Kidney (tissue), 14 donors: Measurements from ENCODE around the gene ITIH1. TPM values are rescaled to one million over a fixed set of nuclear protein-coding genes. Genes with fewer than 3 reads are reported as not detected.
A peak's percentile ranks its signal among the peaks of the same experiment; 100 is the strongest.

Source experiments
- DNase-seq, 5 donors: peaks; one replicate each; pipeline ENCODE4 v3.0.0-alpha.2; 2013 to 2020
- FAIRE-seq: peaks from 2 replicates; lab custom pipeline; 2012; peaks lifted over from hg19 to GRCh38; lab: Jason Lieb, UNC
- H3K27ac ChIP-seq, 2 donors: one replicate each; pipeline ENCODE4 v1.7.0; 2013; ENCODE audit warnings: low read depth in 2 of 2, low read length in 2 of 2, inconsistent platforms in 1 of 2
- H3K27me3 ChIP-seq: one replicate; pipeline ENCODE4 v1.7.1; 2013; ENCODE audit warnings: low read length, inconsistent platforms; ENCODE audit not compliant: control insufficient read depth, insufficient read depth
- H3K36me3 ChIP-seq, 3 donors: one replicate each; pipeline versions ENCODE4 v1.7.0 to v1.7.1; 2013; ENCODE audit warnings: low read length in 3 of 3, control low read depth in 1 of 3, inconsistent platforms in 1 of 3; ENCODE audit not compliant: insufficient read depth in 3 of 3, control insufficient read depth in 2 of 3
- H3K4me1 ChIP-seq, 3 donors: one replicate each; pipeline versions ENCODE4 v1.7.0 to v1.7.1; 2013; ENCODE audit warnings: low read length in 3 of 3, inconsistent platforms in 1 of 3, low read depth in 1 of 3; ENCODE audit not compliant: control insufficient read depth in 2 of 3, insufficient read depth in 2 of 3
- H3K4me3 ChIP-seq, 3 donors: one replicate each; pipeline versions ENCODE4 v1.7.0 to v1.8.1; 2013; ENCODE audit warnings: low read length in 3 of 3, control low read depth in 1 of 3, inconsistent platforms in 1 of 3
- H3K9ac ChIP-seq, 3 donors: one replicate each; pipeline versions ENCODE4 v1.7.0 to v1.7.1; 2013; ENCODE audit warnings: low read length in 3 of 3, control low read depth in 1 of 3, inconsistent platforms in 1 of 3
- H3K9me3 ChIP-seq, 3 donors: one replicate each; pipeline versions ENCODE4 v1.7.0 to v1.7.1; 2013; ENCODE audit warnings: low read length in 3 of 3, control low read depth in 1 of 3, inconsistent platforms in 1 of 3; ENCODE audit not compliant: control insufficient read depth in 2 of 3, insufficient read depth in 1 of 3
- CTCF ChIP-seq: IDR thresholded peaks from 3 replicates; pipeline ENCODE4 v1.5.1; 2012; ENCODE audit warnings: mild to moderate bottlenecking, moderate library complexity, borderline replicate concordance; ENCODE audit not compliant: insufficient read depth; ENCODE audit errors: extremely low read depth
- intact Hi-C: fragments of 100-400 bp; cut with DNase I; formaldehyde crosslinking; loops from one replicate; pipeline ENCODE4 v1.11.1; 2022
- polyA plus RNA-seq: library from polyadenylated mRNA; stranded (reverse); fragments of 350-450 nt; fragmentation: Illumina TruSeq; extraction: RNeasy Lipid Tissue Mini Kit (QIAGEN cat#74804); gene quantifications from one replicate; pipeline ENCODE4 v1.2.3, GENCODE V29; 2014; ENCODE audit warnings: low read depth, low replicate concordance; ENCODE audit not compliant: insufficient read depth
- total RNA-seq: library from RNA; stranded (reverse); fragmentation: NEBNext Ultra II Directional; extraction: Animal tissue kit (Norgen Biotek cat#: 25700); gene quantifications from one replicate; pipeline ENCODE4 v1.2.1, GENCODE V29; 2021
- donor health status: control.
- donor health status: control.
- donor health status: control.
- donor health status: control.
- donor health status: control.
- donor health status: DM: yes; HTN: yes; CAD: no.
- donor health status: Normal renal cell carcinoma (clear cell type).

The ITIH1 gene
- total and polyA plus RNA-seq, 2 donors from 2014 or later = 0.22 TPM; not detected in 1

- Histone ChIP-seq H3K36me3 (no peaks in the 10 kb centered on the region), H3K27ac (no peak overlapping the region), H3K9ac (no peak overlapping the region), H3K4me3 (no peak overlapping the region), H3K27me3 (no peaks in the 10 kb centered on the region), H3K9me3 (no peaks in the 10 kb centered on the region), H3K4me1 (no peaks in the 10 kb centered on the region)
- intact Hi-C loops = no loop called here
- DNase-seq (no peak), FAIRE-seq (no peak)
- no peak for TF ChIP-seq CTCF
These were observed 5.2 kb downstream of the ITIH1 start for GRCh38 chr3:52782412-52783210.

- FAIRE-seq (no peak), DNase-seq (no peak)
- no peak for TF ChIP-seq CTCF
- Histone ChIP-seq H3K9me3 (no peaks in the 10 kb centered on the region), H3K4me1 (no peaks in the 10 kb centered on the region), H3K36me3 (no peaks in the 10 kb centered on the region), H3K27me3 (no peaks in the 10 kb centered on the region), H3K27ac (no peak overlapping the region), H3K4me3 (no peak overlapping the region), H3K9ac (no peak overlapping the region)
- intact Hi-C loops = no loop called here
These were observed 5.8 kb downstream of the ITIH1 start for GRCh38 chr3:52783211-52783555.

GRCh38 chr3:52784021-52784621, 6.7 kb downstream of the ITIH1 start:
- no peak for TF ChIP-seq CTCF
- Histone ChIP-seq H3K9me3 (no peaks in the 10 kb centered on the region), H3K9ac (no peak overlapping the region), H3K36me3 (no peaks in the 10 kb centered on the region), H3K27me3 (no peaks in the 10 kb centered on the region), H3K4me1 (no peaks in the 10 kb centered on the region), H3K27ac (no peak overlapping the region), H3K4me3 (no peak overlapping the region)
- peak in 1 of 5 donors; percentile 56 for DNase-seq
- FAIRE-seq = no peak
- intact Hi-C loops = no loop called here
